Spinal cord (tissue), 10 donors: ENCODE results near the gene RPL27A. TPM values are rescaled to one million over a fixed set of nuclear protein-coding genes. Genes with fewer than 3 reads are reported as not detected.

Experiments
- DNase-seq, 6 donors: peaks; one replicate each; pipeline versions ENCODE4 v3.0.0 to v3.0.0-alpha.2; 2013 to 2015; ENCODE audit warnings: low spot score in 6 of 6, low read depth in 4 of 6
- H3K27ac ChIP-seq: one replicate; pipeline ENCODE4 v1.5.1; 2013; ENCODE audit warnings: low read depth, low read length, control low read depth
- H3K27me3 ChIP-seq: one replicate; pipeline ENCODE4 v1.6.1; 2013; ENCODE audit warnings: low read length; ENCODE audit not compliant: control insufficient read depth, insufficient read depth
- H3K36me3 ChIP-seq: one replicate; pipeline ENCODE4 v1.6.1; 2013; ENCODE audit warnings: low read length; ENCODE audit not compliant: control insufficient read depth, insufficient read depth
- H3K4me1 ChIP-seq: one replicate; pipeline ENCODE4 v1.6.1; 2013; ENCODE audit warnings: low read length; ENCODE audit not compliant: control insufficient read depth, insufficient read depth
- H3K4me3 ChIP-seq: one replicate; pipeline ENCODE4 v1.5.1; 2013; ENCODE audit warnings: low read depth, low read length, control low read depth
- H3K9me3 ChIP-seq: one replicate; pipeline ENCODE4 v1.6.1; 2013; ENCODE audit warnings: low read length; ENCODE audit not compliant: control insufficient read depth, insufficient read depth
- WGBS: methylation state at CpG from one replicate; pipeline ENCODE4 v1.1.5; 2013; ENCODE audit warnings: missing lambda C conversion rate; ENCODE audit not compliant: insufficient coverage; 5-methylcytosine and 5-hydroxymethylcytosine counted together
- polyA plus RNA-seq, 2 donors: library from polyadenylated mRNA; unstranded; fragments of 120-200 nt; gene quantifications; one replicate each; pipeline ENCODE4 v1.2.1, GENCODE V29; 2013; ENCODE audit not compliant: insufficient read length in 2 of 2
- total RNA-seq, 2 donors: library from RNA; depleted of rRNA in 1 of 2; stranded (reverse); fragments of 120-200 nt in 1 of 2; fragments of >200 nt in 1 of 2; gene quantifications; one replicate each; pipeline versions ENCODE4 v1.2.3 to v1.2.4, GENCODE V29; 2013 to 2014
- donor health status: healthy.

Gene RPL27A
- total and polyA plus RNA-seq, 4 donors: 507 to 1,424 (median 1,389) TPM

DNA sequence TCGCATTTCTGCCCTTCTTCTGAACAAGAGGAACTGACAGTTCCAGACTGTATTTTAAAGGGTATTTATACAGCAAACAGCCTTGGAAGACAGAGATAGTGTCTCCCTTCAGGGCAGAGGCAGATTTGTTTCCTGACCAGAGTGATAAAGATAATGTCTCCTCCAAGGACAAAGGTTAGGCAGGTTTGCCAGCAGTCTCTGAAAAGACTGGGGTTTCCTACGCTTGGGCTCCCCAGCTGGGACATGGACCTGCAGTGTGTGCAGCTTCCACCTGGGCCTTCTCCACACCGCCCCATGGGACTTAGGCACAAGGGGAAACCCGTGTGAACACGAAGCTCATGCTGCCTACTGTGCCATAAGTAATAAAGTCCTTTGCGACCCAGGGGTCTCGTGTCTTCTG is 42.1 kb downstream of the RPL27A start:
- Histone ChIP-seq H3K9me3 (no peaks in the 10 kb centered on the region), H3K27ac (no peak overlapping the region), H3K4me1 (peaks cover 60% of the 10 kb centered on the region), H3K36me3 (peaks cover 35% of the 10 kb centered on the region), H3K4me3 (no peak overlapping the region), H3K27me3 (no peaks in the 10 kb centered on the region)
- no peak for DNase-seq
- WGBS: 89% methylated on average over 6 of the region's 7 CpGs

DNA sequence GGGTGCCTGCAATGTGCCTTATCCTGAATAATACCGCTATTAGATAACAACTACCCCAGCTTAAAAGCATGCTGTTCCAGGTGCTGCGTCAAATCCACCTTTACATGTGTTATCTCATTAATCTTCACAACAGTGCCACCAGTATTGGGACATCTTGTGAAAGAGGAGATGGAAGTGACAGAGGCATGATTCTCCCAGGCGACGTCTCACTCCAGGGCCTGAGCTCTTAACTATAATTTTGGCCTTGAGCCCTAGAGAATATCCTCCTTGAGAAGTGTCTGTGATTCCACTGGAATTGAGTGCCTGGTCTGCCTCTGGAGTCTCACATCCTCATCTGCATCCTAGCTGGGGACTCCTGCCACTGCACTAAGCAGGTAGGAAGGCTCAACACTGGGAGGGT is 43.8 kb downstream of the RPL27A start:
- Histone ChIP-seq H3K9me3 (no peaks in the 10 kb centered on the region), H3K4me3 (no peak overlapping the region), H3K4me1 (peaks cover 51% of the 10 kb centered on the region), H3K27me3 (no peaks in the 10 kb centered on the region), H3K36me3 (peaks cover 42% of the 10 kb centered on the region), H3K27ac (no peak overlapping the region)
- 75% methylated on average over 2 of the region's 4 CpGs for WGBS
- no peak for DNase-seq

GRCh38 chr11:8728563-8728962 is 46.0 kb downstream of the RPL27A start:
- 40% methylated on average over 3 of the region's 4 CpGs for whole genome bisulfite sequencing
- Histone ChIP-seq H3K27ac (peak overlapping the region; percentile 50), H3K4me1 (peaks cover 42% of the 10 kb centered on the region), H3K4me3 (no peak overlapping the region), H3K36me3 (peaks cover 27% of the 10 kb centered on the region), H3K27me3 (no peaks in the 10 kb centered on the region), H3K9me3 (no peaks in the 10 kb centered on the region)
- peak in 1 of 6 donors; percentile 35 for DNase-seq

GRCh38 chr11:8729067-8729466 is 46.5 kb downstream of the RPL27A start:
- no peaks in the 10 kb centered on the region for H3K9me3 ChIP-seq
- peaks cover 40% of the 10 kb centered on the region for H3K4me1 ChIP-seq
- DNase-seq: peak in 2 of 6 donors; percentile 56 to 60
- H3K36me3 ChIP-seq: peaks cover 26% of the 10 kb centered on the region
- no peaks in the 10 kb centered on the region for H3K27me3 ChIP-seq
- H3K4me3 ChIP-seq: no peak overlapping the region
- WGBS: no CpG with 5 or more reads among the region's 6 CpGs
- peak overlapping the region; percentile 50 for H3K27ac ChIP-seq

GRCh38 chr11:8729837-8730696 is 47.5 kb downstream of the RPL27A start:
- no peaks in the 10 kb centered on the region for H3K9me3 ChIP-seq
- H3K36me3 ChIP-seq: peaks cover 25% of the 10 kb centered on the region
- H3K4me1 ChIP-seq: peaks cover 40% of the 10 kb centered on the region
- DNase-seq: no peak
- H3K27me3 ChIP-seq: no peaks in the 10 kb centered on the region
- peak overlapping the region; percentile 50 for H3K27ac ChIP-seq
- WGBS: 81% methylated on average over 38 of the region's 38 CpGs
- H3K4me3 ChIP-seq: no peak overlapping the region

DNA sequence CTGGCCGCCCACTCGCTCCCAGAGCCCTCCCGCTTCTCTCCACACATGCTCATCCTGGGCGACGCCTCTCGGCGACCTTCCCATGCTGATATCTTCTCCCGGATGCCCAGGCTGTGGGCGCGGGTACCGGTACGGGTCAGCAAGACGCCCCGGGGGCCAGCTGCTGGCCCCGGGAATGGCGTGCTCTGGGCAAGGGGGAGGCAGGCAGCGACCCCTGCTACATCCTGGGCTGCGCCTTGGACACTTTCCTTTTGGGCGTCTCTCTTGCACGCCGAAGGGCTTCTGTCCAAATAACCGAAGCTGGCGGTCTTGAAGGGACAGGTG is 48.1 kb downstream of the RPL27A start:
- WGBS: 92% methylated on average over 23 of the region's 23 CpGs
- peaks cover 40% of the 10 kb centered on the region for H3K4me1 ChIP-seq
- DNase-seq: no peak
- H3K27me3 ChIP-seq: no peaks in the 10 kb centered on the region
- no peak overlapping the region for H3K27ac ChIP-seq
- H3K9me3 ChIP-seq: no peaks in the 10 kb centered on the region
- H3K36me3 ChIP-seq: peaks cover 23% of the 10 kb centered on the region
- H3K4me3 ChIP-seq: no peak overlapping the region

DNA sequence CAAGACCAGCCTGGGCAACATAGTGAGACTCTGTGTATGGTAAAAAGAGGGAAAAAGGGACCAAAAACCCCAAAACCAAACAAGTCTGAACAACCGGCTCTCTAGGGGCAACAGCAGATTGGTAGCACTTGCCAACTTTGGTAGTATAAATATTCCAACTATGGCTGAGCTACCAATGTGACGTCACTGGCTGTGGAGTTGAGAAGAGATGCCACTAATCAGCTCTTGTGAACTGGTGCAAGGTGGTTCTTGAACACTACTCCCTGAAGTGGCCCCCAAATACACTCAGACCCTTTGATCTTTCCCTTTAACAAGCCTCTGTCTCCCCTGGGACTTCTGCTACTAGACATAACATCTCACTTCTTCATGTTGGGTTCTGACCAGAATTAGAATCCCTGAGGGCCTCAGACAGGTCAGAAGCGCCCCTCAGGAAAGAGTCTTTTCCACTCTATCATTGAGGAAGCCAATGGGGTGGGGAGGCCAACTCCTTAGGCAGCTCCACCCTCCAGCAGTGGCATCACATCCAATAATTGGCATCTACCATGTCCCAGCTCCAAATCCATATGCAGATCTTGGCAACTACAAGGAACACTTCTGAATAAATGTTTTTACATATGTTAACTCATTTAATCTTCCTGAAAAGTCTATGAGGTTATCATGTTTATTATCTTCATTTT is 49.2 kb downstream of the RPL27A start:
- Histone ChIP-seq H3K27ac (no peak overlapping the region), H3K36me3 (peaks cover 24% of the 10 kb centered on the region), H3K27me3 (no peaks in the 10 kb centered on the region), H3K9me3 (no peaks in the 10 kb centered on the region), H3K4me1 (peaks cover 36% of the 10 kb centered on the region), H3K4me3 (no peak overlapping the region)
- WGBS: no CpG with 5 or more reads among the region's 3 CpGs
- no peak for DNase-seq

- H3K4me1 ChIP-seq: peaks cover 31% of the 10 kb centered on the region
- H3K36me3 ChIP-seq: peaks cover 24% of the 10 kb centered on the region
- H3K9me3 ChIP-seq: no peaks in the 10 kb centered on the region
- DNase-seq: no peak
- H3K27ac ChIP-seq: peak overlapping the region; percentile 20
- 69% methylated on average over 2 of the region's 3 CpGs for WGBS
- no peak overlapping the region for H3K4me3 ChIP-seq
- H3K27me3 ChIP-seq: no peaks in the 10 kb centered on the region
These were observed 49.7 kb downstream of the RPL27A start for GRCh38 chr11:8732324-8732670.

DNA sequence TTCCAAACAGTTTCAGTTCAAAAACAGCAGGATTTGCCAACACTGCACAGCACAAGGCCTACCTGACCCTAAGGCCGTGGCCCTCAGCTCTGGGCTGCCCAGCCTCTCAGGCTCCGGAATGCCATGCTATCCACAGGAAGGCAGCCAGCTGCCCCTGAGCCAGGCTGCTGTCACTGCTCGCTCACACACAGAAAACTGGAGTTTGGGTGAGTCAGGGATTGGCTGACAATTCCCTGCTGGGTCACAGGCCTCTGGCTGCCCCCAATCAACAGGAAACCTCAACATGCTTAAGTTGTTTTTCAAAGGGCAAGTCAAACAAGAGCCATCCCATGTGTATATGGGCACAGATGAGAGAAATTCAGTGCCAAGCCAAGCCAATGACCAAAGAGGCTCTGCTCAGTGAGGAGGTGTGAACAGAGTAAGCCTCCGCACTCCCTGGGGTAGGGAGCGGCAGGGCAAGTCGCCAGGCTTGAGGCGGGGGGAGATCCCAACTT is 50.2 kb downstream of the RPL27A start:
- Histone ChIP-seq H3K27ac (peak overlapping the region; percentile 20), H3K9me3 (no peaks in the 10 kb centered on the region), H3K4me3 (no peak overlapping the region), H3K36me3 (peaks cover 28% of the 10 kb centered on the region), H3K27me3 (no peaks in the 10 kb centered on the region), H3K4me1 (peaks cover 31% of the 10 kb centered on the region)
- peak in 1 of 6 donors; percentile 67 for DNase-seq
- WGBS: 67% methylated on average over 4 of the region's 7 CpGs

- Histone ChIP-seq H3K27me3 (no peaks in the 10 kb centered on the region), H3K9me3 (no peaks in the 10 kb centered on the region), H3K36me3 (peaks cover 31% of the 10 kb centered on the region), H3K4me3 (no peak overlapping the region), H3K4me1 (peaks cover 26% of the 10 kb centered on the region), H3K27ac (no peak overlapping the region)
- 90% methylated on average over 2 of the region's 2 CpGs for whole genome bisulfite sequencing
- no peak for DNase-seq
These were observed 51.3 kb downstream of the RPL27A start for GRCh38 chr11:8733852-8734251.
